Activated gamma-delta T cell (primary cell): ENCODE measurements around the gene ABTB1.
"Not testable (repeated sequence)": the region's sequence is repeated elsewhere in the genome, so short reads cannot be mapped to it uniquely, and the experiment has no call there.

Experiments used
- DNase-seq: peaks from one replicate; lab custom pipeline; 2025; lab: John Stamatoyannopoulos, UW

Gene ABTB1

GRCh38 chr3:127647845-127648204, 24.9 kb upstream of the ABTB1 start:
- DNase-seq, result no peak

- DNase-seq, result no peak
These were observed 22.5 kb upstream of the ABTB1 start for GRCh38 chr3:127650236-127650635.

- DNase-seq, result no peak
These were observed 21.1 kb upstream of the ABTB1 start for GRCh38 chr3:127651516-127652172.

GRCh38 chr3:127652246-127652995, 20.3 kb upstream of the ABTB1 start:
- DNase-seq, result no peak

GRCh38 chr3:127654374-127654773, 18.4 kb upstream of the ABTB1 start:
- DNase-seq, result no peak

- DNase-seq, result not testable (repeated sequence)
These were observed 17.8 kb upstream of the ABTB1 start for GRCh38 chr3:127654993-127655392.

- DNase-seq, result no peak
These were observed 17.1 kb upstream of the ABTB1 start for GRCh38 chr3:127655641-127656040.

GRCh38 chr3:127656906-127657305, 15.8 kb upstream of the ABTB1 start:
- no peak for DNase-seq

GRCh38 chr3:127658234-127658633, 14.5 kb upstream of the ABTB1 start:
- DNase-seq, result no peak

- no peak for DNase-seq
These were observed 12.0 kb upstream of the ABTB1 start for GRCh38 chr3:127660621-127661251.

GRCh38 chr3:127661600-127661999, 11.2 kb upstream of the ABTB1 start:
- DNase-seq, result no peak

GRCh38 chr3:127662001-127662469, 10.7 kb upstream of the ABTB1 start:
- DNase-seq, result no peak

GRCh38 chr3:127663151-127663550, 9.6 kb upstream of the ABTB1 start:
- DNase-seq, result no peak

GRCh38 chr3:127665165-127665564, 7.6 kb upstream of the ABTB1 start:
- DNase-seq, result no peak

- DNase-seq, result no peak
These were observed 7.2 kb upstream of the ABTB1 start for GRCh38 chr3:127665586-127665985.

GRCh38 chr3:127666676-127667075, 6.1 kb upstream of the ABTB1 start:
- no peak for DNase-seq

- no peak for DNase-seq
These were observed 5.6 kb upstream of the ABTB1 start for GRCh38 chr3:127667119-127667681.

- DNase-seq, result no peak
These were observed 3.8 kb upstream of the ABTB1 start for GRCh38 chr3:127668906-127669305.

GRCh38 chr3:127669541-127670228, 3.1 kb upstream of the ABTB1 start:
- no peak for DNase-seq

- DNase-seq, result no peak
These were observed 2.6 kb upstream of the ABTB1 start for GRCh38 chr3:127670229-127670559.

- no peak for DNase-seq
These were observed 1.8 kb upstream of the ABTB1 start for GRCh38 chr3:127670761-127671522.
